ENCODE measurements around the gene ADAMTS8.

DNA sequence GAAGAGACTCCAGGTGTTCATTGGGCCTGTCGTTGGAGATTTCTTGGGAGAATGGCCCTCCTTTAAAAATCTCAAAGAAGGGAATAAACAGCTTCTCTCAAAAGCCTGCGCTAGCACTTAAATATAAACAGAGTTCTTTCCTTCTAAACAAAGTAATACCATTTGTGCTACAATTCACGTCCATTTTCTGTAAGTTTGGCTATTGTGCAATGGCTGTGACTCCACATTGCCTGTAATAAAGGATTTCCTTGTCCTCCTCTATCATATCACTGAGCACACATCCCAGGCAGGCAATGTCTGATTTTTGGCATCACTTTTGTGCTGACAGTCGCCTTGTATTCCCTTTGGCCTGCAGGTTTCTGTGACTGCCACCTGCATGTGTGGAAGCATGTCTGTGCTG is 4.9 kb upstream of the ADAMTS8 start:
- no peak for TF ChIP-seq ZNF8 (CRISPR knock-in tag; IDR thresholded peaks at IDR 0.05)
- no peak for TF ChIP-seq SNAI2 (CRISPR knock-in tag; IDR thresholded peaks at IDR 0.05)
- no peak for TF ChIP-seq RARB (CRISPR knock-in tag; IDR thresholded peaks at IDR 0.05)
- TF ChIP-seq GLIS3 (CRISPR knock-in tag; IDR thresholded peaks at IDR 0.05): no peak
- TF ChIP-seq ZNF565 (CRISPR knock-in tag; conservative IDR thresholded peaks at IDR 0.05; ENCODE audit: low read depth): no peak
- TF ChIP-seq CSDC2 (CRISPR knock-in tag; IDR thresholded peaks at IDR 0.05): no peak
- no peak for TF ChIP-seq ZFP30 (CRISPR knock-in tag; IDR thresholded peaks at IDR 0.05)
